SW480 (cell line): ENCODE results near the gene KISS1R.

Source experiments
- DNase-seq: peaks from one replicate; pipeline ENCODE4 v3.0.0-alpha.2; 2016; ENCODE audit warnings: low spot score

KISS1R gene

GRCh38 chr19:920051-920864 lies 3.1 kb downstream of the KISS1R start:
- peak; percentile 70 for DNase-seq

DNA sequence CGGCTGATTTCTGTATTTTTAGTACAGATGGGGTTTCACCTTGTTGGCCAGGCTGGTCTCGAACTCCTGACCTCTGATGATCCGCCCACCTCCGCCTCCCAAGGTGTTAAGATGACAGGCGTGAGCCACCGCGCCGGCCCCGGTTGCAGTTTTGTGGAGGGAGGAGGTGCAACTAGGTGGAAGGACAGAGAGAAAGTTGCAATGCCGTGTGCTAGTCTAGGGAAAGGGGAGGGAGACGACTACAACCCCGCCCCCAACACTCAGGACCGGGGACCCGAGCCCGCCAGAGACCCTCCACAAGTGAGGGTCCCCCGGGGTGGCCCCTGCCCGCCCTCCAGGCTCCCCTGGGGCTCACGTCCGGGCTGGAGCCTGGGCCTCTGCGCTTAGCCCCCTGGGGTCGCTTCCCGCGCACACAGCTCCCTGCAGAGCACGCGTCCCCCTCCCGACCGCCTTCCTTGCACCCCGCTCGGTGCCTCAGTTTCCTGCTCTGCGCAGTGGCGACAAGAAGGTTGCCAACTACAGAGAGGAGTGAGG lies 7.5 kb downstream of the KISS1R start:
- no peak for DNase-seq

DNA sequence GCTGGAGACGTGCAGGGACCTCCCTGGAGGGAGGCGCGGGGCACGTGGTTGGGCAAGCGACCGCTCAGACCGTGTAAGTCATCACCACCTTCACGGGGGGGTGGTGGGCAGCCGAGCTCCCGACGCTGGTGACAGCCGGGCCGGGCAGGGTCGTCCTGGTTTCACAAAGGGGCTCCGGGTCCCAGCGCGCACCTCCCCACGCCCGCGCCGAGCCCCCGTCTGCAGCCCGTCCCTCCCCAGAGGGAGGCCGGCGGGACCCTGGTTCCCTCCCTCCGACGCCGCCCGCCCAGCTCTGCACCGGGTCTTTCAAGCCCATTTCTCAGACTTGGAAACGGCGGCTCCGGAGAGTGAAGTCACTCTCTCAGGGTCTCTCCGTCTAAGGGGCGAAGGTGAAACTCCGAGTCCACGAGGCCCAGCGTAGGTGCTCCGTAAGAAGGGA lies 8.0 kb downstream of the KISS1R start:
- no peak for DNase-seq

DNA sequence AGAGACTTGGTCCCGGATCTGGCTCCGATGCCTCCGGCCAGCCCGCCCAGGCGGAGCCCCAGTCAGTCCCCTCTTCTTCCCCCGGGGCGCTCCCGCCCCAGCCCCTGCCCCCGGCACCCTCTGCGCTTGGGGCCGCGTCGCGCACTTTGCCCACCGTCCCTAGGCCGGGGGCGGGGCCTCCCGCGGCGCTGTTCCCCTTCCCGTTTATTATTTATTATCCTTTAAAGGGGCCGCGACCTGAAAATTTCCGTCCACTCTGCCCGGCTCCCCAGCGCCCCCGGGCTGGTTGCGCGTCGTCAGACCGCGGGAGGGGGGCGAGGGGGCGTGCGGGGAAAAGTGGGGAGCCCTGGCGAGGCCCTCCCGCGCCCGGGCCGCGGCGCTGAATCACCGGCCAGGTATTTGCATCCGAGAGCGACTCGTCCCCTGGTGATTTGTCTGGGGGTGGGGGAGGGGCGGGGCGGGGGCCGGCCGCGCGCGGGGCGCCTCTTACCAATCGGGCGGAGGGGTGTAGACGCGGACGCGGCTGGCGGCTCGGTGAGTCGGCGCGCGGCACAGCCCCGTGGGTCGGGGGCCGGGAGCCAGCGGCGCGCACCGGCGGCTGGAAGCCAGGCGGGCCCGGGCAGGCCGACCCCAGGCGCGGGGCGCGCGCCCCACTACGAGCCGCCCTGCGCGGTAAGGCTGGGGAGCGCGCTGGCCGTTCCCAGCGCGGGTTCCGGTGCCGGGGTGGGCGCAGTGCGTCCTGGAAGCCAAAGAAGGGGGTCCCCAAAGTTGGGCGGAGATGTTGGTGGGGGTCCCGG lies 8.6 kb downstream of the KISS1R start, which contains the start of gene ARID3A:
Gene ARID3A (plus strand): TSS at position 510 of the 797 bp plus-strand sequence. CDS start 3,494 bp downstream, outside the sequence.
- peak; percentile 78 for DNase-seq

DNA sequence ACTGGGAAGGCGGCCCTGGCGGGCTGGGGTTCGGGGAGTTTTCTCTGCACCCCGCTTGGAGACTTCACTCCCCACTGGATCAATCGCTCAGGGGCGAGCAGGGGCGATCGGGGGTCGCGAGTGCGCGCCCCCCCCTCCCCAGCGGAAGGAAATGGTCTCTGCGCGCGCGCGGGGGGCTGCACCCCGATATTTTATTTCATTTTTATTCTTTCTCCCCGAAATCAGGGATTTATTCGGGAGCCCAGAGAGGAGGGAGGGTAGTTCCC lies 9.1 kb downstream of the KISS1R start:
- no peak for DNase-seq

GRCh38 chr19:926589-927350 lies 9.6 kb downstream of the KISS1R start:
- DNase-seq, result no peak

DNA sequence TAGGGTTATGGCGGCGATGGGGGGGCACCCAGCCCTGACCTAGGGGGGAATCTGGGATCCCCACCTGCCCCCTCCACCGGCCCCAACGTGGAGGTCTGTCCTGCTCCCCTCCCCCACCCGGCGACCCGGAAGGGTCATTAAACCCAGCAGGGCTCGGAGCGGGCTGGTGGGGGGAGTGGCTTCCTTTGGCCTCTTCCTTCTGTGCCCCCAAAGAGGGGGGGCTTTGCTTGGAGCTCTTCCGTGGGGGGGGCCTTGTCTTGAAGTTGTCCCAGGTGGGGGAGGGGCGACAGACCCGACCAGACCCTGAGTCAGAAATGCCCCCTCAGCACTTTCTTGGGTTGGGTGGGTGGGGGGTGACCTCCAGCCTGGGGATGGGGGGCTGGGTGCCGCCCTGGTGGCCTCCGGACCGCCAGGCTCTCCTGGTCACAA lies 10.2 kb downstream of the KISS1R start:
- no peak for DNase-seq

- no peak for DNase-seq
Observed at GRCh38 chr19:927780-928401, 10.8 kb downstream of the KISS1R start.

DNA sequence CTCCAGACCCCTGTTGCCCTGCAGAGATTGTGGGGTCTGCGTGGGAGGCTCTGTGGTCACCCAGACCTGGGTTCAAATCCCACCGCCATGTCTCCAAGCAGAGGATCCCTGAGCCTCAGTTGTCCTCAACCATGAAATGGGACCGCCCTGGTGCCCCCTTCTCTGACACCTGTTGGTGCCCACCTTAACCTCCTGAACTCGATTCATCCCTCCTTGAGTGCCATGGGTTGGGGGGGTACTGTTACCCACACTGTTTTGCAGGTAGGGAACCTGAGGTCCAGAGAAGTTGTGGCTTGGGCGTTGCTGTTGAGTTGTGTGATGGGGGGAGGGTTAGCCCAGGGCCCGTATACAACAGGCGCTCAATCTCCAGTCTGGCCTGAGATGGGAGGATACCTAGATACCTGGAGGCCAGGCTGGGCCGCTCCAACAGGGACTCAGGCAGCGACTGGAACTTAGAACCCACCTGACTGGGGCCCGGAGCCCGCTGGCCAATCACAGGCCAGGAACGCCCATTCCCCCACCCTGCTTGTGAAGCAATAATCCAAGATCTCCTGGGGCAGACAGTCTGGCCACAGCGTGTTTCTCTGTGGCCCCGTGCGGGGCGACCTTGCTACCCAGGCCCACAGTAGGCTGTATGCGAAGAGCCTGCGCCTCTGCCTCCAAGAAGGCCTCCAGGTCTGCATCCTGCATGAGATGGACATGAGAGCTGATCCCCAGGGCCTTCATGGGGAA lies 11.5 kb downstream of the KISS1R start:
- no peak for DNase-seq

DNA sequence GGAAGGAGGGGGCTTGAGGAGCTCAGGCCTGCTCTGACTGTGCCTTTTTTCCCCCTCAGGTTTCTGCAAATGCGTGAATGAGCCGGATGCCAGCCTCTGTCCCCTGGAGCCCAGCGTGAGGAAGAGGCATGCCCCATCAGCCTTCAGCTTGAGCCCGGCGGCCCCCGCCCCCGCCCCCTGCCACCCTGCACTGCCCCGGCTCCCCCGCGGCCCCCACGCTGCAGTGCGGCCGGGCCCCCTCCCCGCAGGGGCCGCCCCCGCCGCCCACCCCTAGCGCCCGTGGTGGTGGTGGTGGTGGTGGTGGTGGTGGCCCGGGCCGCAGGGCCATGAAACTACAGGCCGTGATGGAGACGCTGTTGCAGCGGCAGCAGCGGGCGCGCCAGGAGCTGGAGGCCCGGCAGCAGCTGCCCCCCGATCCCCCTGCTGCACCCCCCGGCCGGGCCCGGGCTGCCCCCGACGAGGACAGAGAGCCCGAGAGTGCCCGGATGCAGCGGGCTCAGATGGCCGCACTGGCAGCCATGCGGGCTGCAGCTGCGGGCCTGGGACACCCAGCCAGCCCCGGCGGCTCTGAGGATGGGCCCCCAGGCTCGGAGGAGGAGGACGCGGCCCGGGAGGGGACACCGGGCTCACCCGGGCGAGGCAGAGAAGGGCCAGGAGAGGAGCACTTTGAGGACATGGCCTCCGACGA lies 12.2 kb downstream of the KISS1R start:
- DNase-seq, result no peak

GRCh38 chr19:929891-930258 lies 12.7 kb downstream of the KISS1R start:
- DNase-seq, result no peak

GRCh38 chr19:931860-932647 lies 14.9 kb downstream of the KISS1R start:
- DNase-seq, result no peak

DNA sequence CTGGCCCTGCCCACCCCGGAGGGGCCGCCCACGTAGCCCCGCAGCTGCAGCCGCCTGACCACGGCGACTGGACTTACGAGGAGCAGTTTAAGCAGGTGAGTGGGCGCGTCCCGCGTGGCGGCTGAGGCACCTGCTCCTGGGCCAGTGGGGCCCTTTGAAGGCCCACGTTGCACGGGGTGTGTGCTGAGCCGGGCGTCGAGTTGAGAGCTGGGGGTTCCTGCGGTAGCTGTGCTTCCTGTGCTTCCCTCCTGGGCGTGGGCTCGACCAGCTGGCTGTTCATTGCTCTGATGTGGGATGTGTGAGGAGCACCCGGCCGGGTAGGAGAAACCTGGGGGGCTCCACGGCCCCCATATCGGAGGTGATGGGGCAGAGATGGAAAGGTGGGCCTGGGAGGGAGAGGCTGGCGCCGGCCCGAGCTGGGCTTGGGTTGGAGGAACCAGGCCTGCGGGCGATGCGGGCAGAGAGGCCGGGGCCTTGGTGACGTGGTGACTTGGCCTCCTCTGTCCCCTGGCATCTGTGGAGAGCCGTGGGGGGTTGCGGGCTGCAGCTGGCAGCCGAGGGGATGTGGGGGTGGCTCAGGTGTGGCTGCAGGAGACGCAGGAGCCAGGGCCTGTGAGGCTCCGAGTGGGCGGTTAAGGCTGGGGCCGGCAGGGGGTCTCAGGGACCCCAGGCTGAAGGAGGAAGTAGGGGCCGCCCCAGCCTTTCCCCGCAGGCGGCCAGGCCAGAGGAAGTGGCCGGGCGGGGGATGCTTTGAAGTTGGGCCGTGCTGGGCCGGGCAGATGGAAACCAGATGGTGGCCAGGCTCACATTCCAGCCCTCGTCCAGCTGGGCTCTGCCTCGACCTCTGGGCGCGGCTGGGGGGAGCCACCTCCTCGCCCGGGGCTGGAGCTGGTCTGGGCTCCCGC lies 15.8 kb downstream of the KISS1R start:
- peak; percentile 81 for DNase-seq

- DNase-seq, result no peak
Observed at GRCh38 chr19:933553-933882, 16.4 kb downstream of the KISS1R start.

GRCh38 chr19:934197-934840 lies 17.2 kb downstream of the KISS1R start:
- DNase-seq, result no peak

GRCh38 chr19:934865-935479 lies 17.8 kb downstream of the KISS1R start:
- DNase-seq, result peak; percentile 67

DNA sequence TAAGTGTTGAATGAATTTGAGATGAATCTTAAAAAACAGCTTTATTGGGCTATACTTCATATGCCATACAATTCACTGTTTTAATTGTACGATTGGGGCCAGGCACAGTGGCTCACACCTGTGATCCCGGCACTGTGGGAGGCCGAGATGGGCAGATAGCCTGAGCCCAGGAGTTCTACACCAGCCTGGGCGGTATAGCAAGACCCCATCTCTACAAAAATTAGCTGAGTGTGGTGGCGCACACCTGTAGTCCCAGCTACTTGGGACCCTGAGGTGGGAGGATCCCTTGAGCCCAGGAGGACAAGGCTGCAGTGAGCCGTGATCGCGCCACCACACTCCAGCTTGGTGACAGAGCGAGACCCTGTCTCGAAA lies 19.0 kb downstream of the KISS1R start:
- no peak for DNase-seq

DNA sequence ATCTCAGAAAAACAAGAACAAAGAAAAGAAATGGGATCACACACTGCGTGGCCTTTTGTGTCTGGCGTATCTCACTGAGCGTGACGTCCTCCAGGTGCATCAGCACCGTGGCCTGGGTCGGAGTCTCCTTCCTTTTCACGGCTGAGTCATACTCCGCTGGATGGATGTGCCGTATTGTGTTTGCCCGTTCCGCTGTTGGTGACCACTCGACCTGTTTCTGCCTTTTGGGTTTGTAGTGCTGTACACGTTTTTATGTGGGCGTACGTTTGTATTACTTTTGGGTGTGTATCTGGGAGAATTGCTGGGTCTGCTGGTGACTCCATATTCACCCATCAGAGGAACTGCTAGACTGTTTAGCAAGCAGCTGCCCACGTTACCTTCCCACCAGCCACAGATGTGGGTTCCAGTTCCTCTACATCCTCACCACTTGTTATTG lies 20.1 kb downstream of the KISS1R start:
- no peak for DNase-seq
